Upper lobe of left lung (tissue), 4 donors: Measurements from ENCODE around the gene PGLYRP4.

Experiments
- EP300 ChIP-seq, 4 donors: sonication (generic); formaldehyde crosslinking; IDR thresholded peaks; one replicate each; pipeline ENCODE4 v1.5.1; 2017; ENCODE audit warnings: antibody characterized with exemption in 4 of 4, control low read depth in 2 of 4
- POLR2A ChIP-seq, 4 donors: fragments of 450-650 bp; IDR thresholded peaks; one replicate each; pipeline ENCODE4 v1.5.1; 2016 to 2017; ENCODE audit warnings: antibody characterized with exemption in 4 of 4, mild to moderate bottlenecking in 2 of 4
- POLR2AphosphoS5 ChIP-seq, 2 donors: sonication (generic); formaldehyde crosslinking; IDR thresholded peaks; one replicate each; pipeline ENCODE4 v1.5.1; 2017; ENCODE audit warnings: antibody characterized with exemption in 2 of 2
- TF ChIP-seq, protein P1 (sequence below), 6 experiments: fragments of 450-650 bp in 4 of 6; fragments of 200-600 bp in 2 of 6; sonication (generic) in 2 of 6; IDR thresholded peaks; one replicate each; pipeline ENCODE4 v1.5.1; 2016 to 2019; ENCODE audit warnings: antibody characterized with exemption in 6 of 6

DNA sequence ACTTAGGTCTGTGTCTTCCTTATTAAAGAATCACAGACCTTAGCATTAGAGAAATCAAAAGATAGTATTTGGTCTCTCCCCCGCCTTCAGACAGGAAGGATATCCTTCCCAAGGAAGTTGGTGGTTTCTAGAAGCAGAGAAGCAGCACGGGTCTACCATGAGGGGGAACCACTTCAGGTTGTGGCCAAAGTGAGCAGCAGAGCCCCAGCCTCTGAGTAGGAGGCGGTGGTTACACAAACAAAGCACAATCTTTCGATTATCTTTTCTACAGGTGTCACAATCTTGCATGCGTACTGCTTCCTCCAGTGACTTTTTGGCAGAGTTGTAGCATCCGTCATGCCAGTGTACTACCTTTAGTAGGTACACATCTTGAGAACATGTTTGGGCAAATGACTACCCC lies 8.8 kb downstream of the PGLYRP4 start:
- TF ChIP-seq, protein P1, sequence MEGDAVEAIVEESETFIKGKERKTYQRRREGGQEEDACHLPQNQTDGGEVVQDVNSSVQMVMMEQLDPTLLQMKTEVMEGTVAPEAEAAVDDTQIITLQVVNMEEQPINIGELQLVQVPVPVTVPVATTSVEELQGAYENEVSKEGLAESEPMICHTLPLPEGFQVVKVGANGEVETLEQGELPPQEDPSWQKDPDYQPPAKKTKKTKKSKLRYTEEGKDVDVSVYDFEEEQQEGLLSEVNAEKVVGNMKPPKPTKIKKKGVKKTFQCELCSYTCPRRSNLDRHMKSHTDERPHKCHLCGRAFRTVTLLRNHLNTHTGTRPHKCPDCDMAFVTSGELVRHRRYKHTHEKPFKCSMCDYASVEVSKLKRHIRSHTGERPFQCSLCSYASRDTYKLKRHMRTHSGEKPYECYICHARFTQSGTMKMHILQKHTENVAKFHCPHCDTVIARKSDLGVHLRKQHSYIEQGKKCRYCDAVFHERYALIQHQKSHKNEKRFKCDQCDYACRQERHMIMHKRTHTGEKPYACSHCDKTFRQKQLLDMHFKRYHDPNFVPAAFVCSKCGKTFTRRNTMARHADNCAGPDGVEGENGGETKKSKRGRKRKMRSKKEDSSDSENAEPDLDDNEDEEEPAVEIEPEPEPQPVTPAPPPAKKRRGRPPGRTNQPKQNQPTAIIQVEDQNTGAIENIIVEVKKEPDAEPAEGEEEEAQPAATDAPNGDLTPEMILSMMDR (IDR thresholded peaks at IDR 0.05): no peak
- TF ChIP-seq POLR2A (IDR thresholded peaks at IDR 0.05): no peak
- TF ChIP-seq EP300 (IDR thresholded peaks at IDR 0.05): no peak
- no peak for TF ChIP-seq POLR2AphosphoS5 (IDR thresholded peaks at IDR 0.05)
